HepG2 (cell line): Measurements from ENCODE around the gene ERBB4. TPM values are rescaled to one million over a fixed set of nuclear protein-coding genes. Genes with fewer than 3 reads are reported as not detected.

ENCODE experiments used
- ATAC-seq: fragments of 200-7000 bp; cut with Tn5 transposase; 3 replicates; pipeline ENCODE4 v1.9.1; 2020; ENCODE audit warnings: mild to moderate bottlenecking, moderate library complexity
- BruUV-seq: library from RNA; stranded (reverse); fragments of 400-500 nt; replicated peaks from 2 replicates; lab custom pipeline; 2021; lab: Mats Ljungman, UMichigan
- CTCF ChIA-PET: fragments of 300-600 bp; formaldehyde crosslinking; extraction: SDS; loops from one replicate; lab custom pipeline; 2021; ENCODE audit warnings: low total read pairs, inconsistent platforms, low intra/inter-chr PET ratio; lab: Yijun Ruan, JAX
- POLR2A ChIA-PET: fragments of 350-600 bp; sonication (Branson Sonifier 250); formaldehyde crosslinking; loops from one replicate; lab custom pipeline; 2020; ENCODE audit warnings: antibody characterized with exemption, inconsistent platforms; lab: Yijun Ruan, JAX
- DNase-seq: peaks from one replicate; pipeline ENCODE4 v3.0.0-alpha.2; 2015; ENCODE audit warnings: low spot score
- FAIRE-seq: peaks from 3 replicates; lab custom pipeline; 2011; peaks lifted over from hg19 to GRCh38; lab: Jason Lieb, UNC
- H2AFZ ChIP-seq: one replicate; pipeline ENCODE4 v1.6.1; 2011; ENCODE audit warnings: low read length, inconsistent platforms
- H3K27ac ChIP-seq: fragments of 300-600 bp; 3 replicates; pipeline ENCODE4 v1.8.0; 2011; ENCODE audit warnings: mixed run types, mild to moderate bottlenecking, mixed read lengths, low read length, inconsistent platforms; ENCODE audit not compliant: insufficient read depth; ENCODE audit errors: extremely low read length
- H3K27me3 ChIP-seq, 2 experiments: fragments of 200-600 bp in 1 of 2; 2 replicates in 1 of 2; 3 replicates in 1 of 2; pipeline versions ENCODE4 v1.6.0 to v1.8.0; 2011; ENCODE audit warnings: low read length in 2 of 2, mild to moderate bottlenecking in 2 of 2, moderate library complexity in 2 of 2, inconsistent platforms in 1 of 2; ENCODE audit not compliant: insufficient read depth in 2 of 2, control insufficient read depth in 1 of 2
- H3K36me3 ChIP-seq, 2 experiments: fragments of 200-600 bp in 1 of 2; replicated peaks in 1 of 2; 2 replicates in 1 of 2; 3 replicates in 1 of 2; pipeline versions ENCODE4 v1.5.1 to v1.8.0; 2011; ENCODE audit warnings: low read length in 2 of 2, inconsistent platforms in 1 of 2; ENCODE audit not compliant: insufficient read depth in 2 of 2, control insufficient read depth in 1 of 2
- H3K4me1 ChIP-seq: 2 replicates; pipeline ENCODE4 v1.5.1; 2012; ENCODE audit warnings: low read length, inconsistent platforms; ENCODE audit not compliant: insufficient read depth
- H3K4me2 ChIP-seq: 2 replicates; pipeline ENCODE4 v1.6.0; 2011; ENCODE audit warnings: low read depth, low read length, inconsistent platforms
- H3K4me3 ChIP-seq, 3 experiments: fragments of 200-600 bp in 1 of 3; sonication (generic), shearing (Covaris generic) in 1 of 3; replicated peaks in 1 of 3; 2 replicates each; pipeline ENCODE4 v1.5.1; 2011 to 2016; ENCODE audit warnings: low read length in 3 of 3, inconsistent platforms in 2 of 3, low read depth in 2 of 3, mild to moderate bottlenecking in 2 of 3, control low read depth in 1 of 3, mixed read lengths in 1 of 3; ENCODE audit not compliant: insufficient read depth in 1 of 3
- H3K79me2 ChIP-seq: one replicate; pipeline ENCODE4 v1.6.1; 2011; ENCODE audit warnings: low read length, inconsistent platforms; ENCODE audit not compliant: insufficient read depth
- H3K9ac ChIP-seq: 2 replicates; pipeline ENCODE4 v1.6.0; 2011; ENCODE audit warnings: mild to moderate bottlenecking, low read depth, low read length, inconsistent platforms; ENCODE audit not compliant: insufficient read depth
- H3K9me3 ChIP-seq: 2 replicates; pipeline ENCODE4 v1.5.1; 2012; ENCODE audit warnings: mild to moderate bottlenecking, low read length
- H4K20me1 ChIP-seq: 2 replicates; pipeline ENCODE4 v1.6.0; 2011; ENCODE audit warnings: inconsistent platforms, mild to moderate bottlenecking, low read length, moderate library complexity; ENCODE audit not compliant: insufficient read depth
- CTCF ChIP-seq: sonication (generic); formaldehyde crosslinking; IDR thresholded peaks from 2 replicates; pipeline ENCODE4 v1.5.0; 2020; ENCODE audit warnings: mild to moderate bottlenecking, missing genetic modification reagents, moderate library complexity
- ESRRA ChIP-seq: sonication (generic); formaldehyde crosslinking; IDR thresholded peaks from 2 replicates; pipeline ENCODE4 v1.5.1; 2020; ENCODE audit warnings: mild to moderate bottlenecking, low read depth, missing genetic modification reagents
- GLMP ChIP-seq: sonication (generic); formaldehyde crosslinking; IDR thresholded peaks from 2 replicates; pipeline ENCODE4 v1.9.0; 2021; ENCODE audit warnings: missing genetic modification reagents, mild to moderate bottlenecking, borderline replicate concordance
- GTF3A ChIP-seq: sonication (generic); formaldehyde crosslinking; conservative IDR thresholded peaks from 2 replicates; pipeline ENCODE4 v1.4.0; 2020; ENCODE audit warnings: mild to moderate bottlenecking, missing genetic modification reagents
- KLF11 ChIP-seq: IDR thresholded peaks from 2 replicates; pipeline ENCODE4 v1.6.1; 2016; ENCODE audit warnings: missing compliant biosample characterization
- MTF1 ChIP-seq: sonication (generic); formaldehyde crosslinking; IDR thresholded peaks from 2 replicates; pipeline ENCODE4 v1.5.0; 2020; ENCODE audit warnings: missing genetic modification reagents
- PAWR ChIP-seq: sonication (generic); formaldehyde crosslinking; IDR thresholded peaks from 2 replicates; pipeline ENCODE4 v1.4.0; 2020; ENCODE audit warnings: missing genetic modification reagents, mild to moderate bottlenecking, borderline replicate concordance
- ZC3H13 ChIP-seq: sonication (generic); formaldehyde crosslinking; IDR thresholded peaks from 2 replicates; pipeline ENCODE4 v1.8.1; 2023; ENCODE audit warnings: mild to moderate bottlenecking, missing genetic modification reagents, moderate library complexity
- ZKSCAN5 ChIP-seq: sonication (generic); formaldehyde crosslinking; IDR thresholded peaks from 2 replicates; pipeline ENCODE4 v1.5.1; 2020; ENCODE audit warnings: mild to moderate bottlenecking, missing genetic modification reagents
- ZNF24 ChIP-seq: fragments of 450-650 bp; IDR thresholded peaks from 2 replicates; pipeline ENCODE4 v1.6.1; 2017; ENCODE audit warnings: antibody characterized with exemption, mild to moderate bottlenecking
- ZNF251 ChIP-seq: sonication (generic); formaldehyde crosslinking; IDR thresholded peaks from 2 replicates; pipeline ENCODE4 v1.9.0; 2021; ENCODE audit warnings: mild to moderate bottlenecking, missing genetic modification reagents
- ZNF260 ChIP-seq: sonication (generic); formaldehyde crosslinking; IDR thresholded peaks from 2 replicates; pipeline ENCODE4 v1.4.0; 2020; ENCODE audit warnings: missing genetic modification reagents, low read depth, mild to moderate bottlenecking, borderline replicate concordance
- ZNF549 ChIP-seq: sonication (generic); formaldehyde crosslinking; IDR thresholded peaks from 2 replicates; pipeline ENCODE4 v1.5.0; 2020; ENCODE audit warnings: missing genetic modification reagents
- ZNF614 ChIP-seq: IDR thresholded peaks from 2 replicates; pipeline ENCODE4 v1.6.1; 2018; ENCODE audit warnings: missing biosample characterization, missing genetic modification reagents, inconsistent platforms, borderline replicate concordance
- ZSCAN21 ChIP-seq: sonication (generic); formaldehyde crosslinking; IDR thresholded peaks from 2 replicates; pipeline ENCODE4 v1.8.0; 2022; ENCODE audit warnings: mild to moderate bottlenecking, missing genetic modification reagents, moderate library complexity, borderline replicate concordance
- WGBS: methylation state at CpG from one replicate; pipeline ENCODE4 v1.1.6; 2017; ENCODE audit warnings: low lambda C conversion rate; 5-methylcytosine and 5-hydroxymethylcytosine counted together
- in situ Hi-C: cut with HindIII; loops from 2 replicates; pipeline ENCODE4 v1.10.0; 2017; ENCODE audit warnings: low pct_unique_long_range_greater_than_20kb; ENCODE audit not compliant: extremely low pct_ligation_motif_present
- intact Hi-C: fragments of 100-400 bp; cut with micrococcal nuclease; formaldehyde crosslinking; loops from one replicate; pipeline ENCODE4 v1.10.0; 2022; ENCODE audit not compliant: unreplicated experiment
- polyA plus RNA-seq, 8 experiments: library from polyadenylated mRNA; depleted of rRNA in 3 of 8; stranded (reverse) in 7 of 8; unstranded in 1 of 8; fragments of >200 nt; fragmentation: Illumina TruSeq in 4 of 8; extraction: Trizol in 4 of 8; gene quantifications; 2 replicates each; pipeline versions ENCODE4 v1.2.1 to v1.2.3, GENCODE V29; 2011 to 2016; ENCODE audit warnings: low read depth in 4 of 8, missing spikeins in 1 of 8, mixed read lengths in 1 of 8; ENCODE audit not compliant: insufficient read depth in 1 of 8
- total RNA-seq, 5 experiments: library from RNA; depleted of rRNA; stranded (reverse); fragments of >200 nt; fragmentation: Illumina TruSeq; extraction: Trizol; gene quantifications; 2 replicates each; pipeline ENCODE4 v1.2.3, GENCODE V29; 2016; ENCODE audit warnings: low read depth in 1 of 5

Gene ERBB4
- total and polyA plus RNA-seq, 2 of the 13 experiments (the other 11 are each of a cell fraction or from before 2014, with no cell fraction given) = not detected

- no peak for TF ChIP-seq ZNF549 (CRISPR knock-in tag)
Measured at GRCh38 chr2:211331736-211332135, 1206.9 kb downstream of the ERBB4 start (continued).

GRCh38 chr2:211329882-211330281 lies 1208.7 kb downstream of the ERBB4 start:
- TF ChIP-seq PAWR (CRISPR knock-in tag) = no peak
- no peak for TF ChIP-seq GTF3A (CRISPR knock-in tag)
- TF ChIP-seq ZNF614 = no peak
- no peak for TF ChIP-seq MTF1 (CRISPR knock-in tag)
- no peak for TF ChIP-seq ZC3H13 (CRISPR knock-in tag)
- no peak for TF ChIP-seq KLF11
- TF ChIP-seq ZNF24 = no peak
- no peak for TF ChIP-seq ESRRA (CRISPR knock-in tag)
- no peak for TF ChIP-seq ZNF260 (CRISPR knock-in tag)
- no peak for TF ChIP-seq CTCF
- no peak for TF ChIP-seq GLMP
- TF ChIP-seq ZSCAN21 (CRISPR knock-in tag) = no peak
- TF ChIP-seq ZNF251 (CRISPR knock-in tag) = no peak
- TF ChIP-seq ZKSCAN5 (CRISPR knock-in tag) = no peak
- TF ChIP-seq, all 625 proteins: peak for 0
- Histone ChIP-seq H3K79me2 (no peaks in the 10 kb centered on the region), H3K27ac (no peak overlapping the region), H3K36me3 (no peaks in the 10 kb centered on the region), H3K27me3 (no peaks in the 10 kb centered on the region), H4K20me1 (no peaks in the 10 kb centered on the region), H3K4me2 (no peak overlapping the region), H3K4me1 (no peaks in the 10 kb centered on the region), H3K9ac (no peak overlapping the region), H3K9me3 (no peaks in the 10 kb centered on the region), H3K4me3 (no peak overlapping the region), H2AFZ (no peak overlapping the region)
- intact Hi-C loops = no loop called here
- FAIRE-seq (no peak), DNase-seq (no peak), ATAC-seq (peak; percentile 38; the same call in 1 of the 3 replicates)
- CTCF ChIA-PET = no interaction called here
- POLR2A ChIA-PET = no interaction called here
- WGBS = 16% methylated on average over 10 of the region's 10 CpGs
- BruUV-seq = no TSS peak
- in situ Hi-C loops = no loop called here
